Naive thymus-derived CD4-positive, alpha-beta T cell (primary cell): ENCODE results near the gene SYNE4. TPM values are rescaled to one million over a fixed set of nuclear protein-coding genes. Genes with fewer than 3 reads are reported as not detected.

Experiments
- ATAC-seq: fragments of 150-1000 bp; cut with Tn5 transposase; 2 replicates; pipeline ENCODE4 v1.10.0; 2021; ENCODE audit warnings: mild to moderate bottlenecking, moderate library complexity
- CTCF ChIA-PET: fragments of 350-600 bp; sonication (Branson Sonifier 250); formaldehyde crosslinking; loops from one replicate; lab custom pipeline; 2021; ENCODE audit warnings: antibody characterized with exemption; lab: Charles Lee
- POLR2A ChIA-PET: fragments of 350-600 bp; sonication (Branson Sonifier 250); formaldehyde crosslinking; loops from one replicate; lab custom pipeline; 2021; ENCODE audit warnings: antibody characterized with exemption, inconsistent platforms; lab: Charles Lee
- DNase-seq, 9 donors: peaks; one replicate each; pipeline versions ENCODE4 v3.0.0 to v3.0.0-alpha.2; 2020 to 2022; ENCODE audit warnings: mixed read lengths in 1 of 9
- H3K27ac ChIP-seq: one replicate; pipeline ENCODE4 v1.7.0; 2013; ENCODE audit warnings: mild to moderate bottlenecking, low read depth, low read length, moderate library complexity
- H3K27me3 ChIP-seq, 2 donors: one replicate each; pipeline ENCODE4 v1.7.0; 2013; ENCODE audit warnings: low read length in 2 of 2, mild to moderate bottlenecking in 2 of 2, moderate library complexity in 2 of 2; ENCODE audit not compliant: control insufficient read depth in 2 of 2, insufficient read depth in 2 of 2
- H3K36me3 ChIP-seq, 3 experiments: 1 replicate in 2 of 3; 2 replicates in 1 of 3; pipeline ENCODE4 v1.7.0; 2013; ENCODE audit warnings: low read length in 3 of 3, mild to moderate bottlenecking in 3 of 3, moderate library complexity in 1 of 3; ENCODE audit not compliant: insufficient read depth in 3 of 3, control insufficient read depth in 2 of 3
- H3K4me1 ChIP-seq, 2 donors: one replicate each; pipeline ENCODE4 v1.7.0; 2013; ENCODE audit warnings: low read length in 2 of 2, mild to moderate bottlenecking in 2 of 2, moderate library complexity in 1 of 2; ENCODE audit not compliant: control insufficient read depth in 2 of 2, insufficient read depth in 2 of 2
- H3K4me3 ChIP-seq: 2 replicates; pipeline ENCODE4 v1.7.0; 2013; ENCODE audit warnings: mild to moderate bottlenecking, low read length
- H3K9me3 ChIP-seq, 3 experiments: 1 replicate in 2 of 3; 2 replicates in 1 of 3; pipeline ENCODE4 v1.7.0; 2013; ENCODE audit warnings: low read length in 3 of 3; ENCODE audit not compliant: control insufficient read depth in 2 of 3
- H3K27ac Mint-ChIP-seq, 9 donors: one replicate each; pipeline ENCODE4 v1.8.0; 2020 to 2022; ENCODE audit warnings: mixed read lengths in 9 of 9, mild to moderate bottlenecking in 8 of 9, moderate library complexity in 5 of 9, inconsistent platforms in 2 of 9
- H3K27me3 Mint-ChIP-seq, 5 donors: one replicate each; pipeline ENCODE4 v1.8.0; 2021 to 2022; ENCODE audit warnings: mixed read lengths in 5 of 5, mild to moderate bottlenecking in 1 of 5
- H3K36me3 Mint-ChIP-seq, 5 donors: one replicate each; pipeline ENCODE4 v1.8.0; 2020 to 2022; ENCODE audit warnings: mixed read lengths in 5 of 5, mild to moderate bottlenecking in 3 of 5, inconsistent platforms in 1 of 5
- H3K4me1 Mint-ChIP-seq, 7 donors: one replicate each; pipeline ENCODE4 v1.8.0; 2020 to 2022; ENCODE audit warnings: mixed read lengths in 7 of 7, mild to moderate bottlenecking in 3 of 7, inconsistent platforms in 1 of 7
- H3K4me3 Mint-ChIP-seq, 10 donors: one replicate each; pipeline ENCODE4 v1.8.0; 2020 to 2022; ENCODE audit warnings: mild to moderate bottlenecking in 10 of 10, mixed read lengths in 10 of 10, moderate library complexity in 6 of 10, inconsistent platforms in 2 of 10
- H3K9me3 Mint-ChIP-seq, 11 donors: one replicate each; pipeline ENCODE4 v1.8.0; 2020 to 2022; ENCODE audit warnings: mixed read lengths in 11 of 11, mild to moderate bottlenecking in 4 of 11, inconsistent platforms in 1 of 11, moderate library complexity in 1 of 11
- intact Hi-C, 2 donors: fragments of 100-400 bp; cut with micrococcal nuclease; formaldehyde crosslinking; loops; one replicate each; pipeline ENCODE4 v1.15.1; 2023
- polyA plus RNA-seq, 2 donors: library from polyadenylated mRNA; unstranded; fragments of 300-500 nt; fragmentation: Illumina TruSeq; gene quantifications; one replicate each; pipeline ENCODE4 v1.2.3, GENCODE V29; 2021
- total RNA-seq, 6 experiments: library from RNA in 5 of 6; stranded (reverse) in 5 of 6; gene quantifications; 1 replicate in 5 of 6; 2 replicates in 1 of 6; pipeline ENCODE4 v1.2.3 and lab custom pipeline; 2021 to 2026

The SYNE4 gene
- total and polyA plus RNA-seq, 7 experiments from 2014 or later: 0.14 to 5.4 (median 3.4) TPM; not detected in 1

GRCh38 chr19:35963514-35963913, 45.1 kb downstream of the SYNE4 start:
- CTCF ChIA-PET: no interaction called here
- Mint-ChIP-seq H3K4me1 (peaks cover 0 to 15% (median 9%) of the 10 kb centered on the region in 7 donors), H3K27ac (no peak overlapping the region), H3K9me3 (no peaks in the 10 kb centered on the region), H3K27me3 (peaks cover 0 to 30% (median 0%) of the 10 kb centered on the region in 5 donors), H3K4me3 (no peak overlapping the region), H3K36me3 (peaks cover 0 to 3% (median 0%) of the 10 kb centered on the region in 5 donors)
- DNase-seq (peak in 7 of 9 donors; percentile 26 to 57 (median 47)), ATAC-seq (no peak)
- intact Hi-C loops: loop anchor here (1.0 kb wide), 1 partner anchor 12 kb away; no protein-coding TSS in a partner anchor
- Histone ChIP-seq H3K9me3 (no peaks in the 10 kb centered on the region), H3K36me3 (no peaks in the 10 kb centered on the region), H3K27ac (no peak overlapping the region), H3K4me1 (peaks cover 10 to 11% of the 10 kb centered on the region in 2 donors), H3K4me3 (no peak overlapping the region), H3K27me3 (no peaks in the 10 kb centered on the region)
- POLR2A ChIA-PET: interaction anchor here (1.3 to 1.9 kb wide), 2 partner anchors 10 to 78 kb away, joined by 3 read pairs; no protein-coding TSS in a partner anchor

GRCh38 chr19:35960432-35960972, 48.1 kb downstream of the SYNE4 start:
- Histone ChIP-seq H3K36me3 (no peaks in the 10 kb centered on the region), H3K27me3 (no peaks in the 10 kb centered on the region), H3K27ac (no peak overlapping the region), H3K4me3 (no peak overlapping the region), H3K4me1 (peaks cover 14 to 27% of the 10 kb centered on the region in 2 donors), H3K9me3 (no peaks in the 10 kb centered on the region)
- H3K4me3 Mint-ChIP-seq: peak overlapping the region in 9 of 10 donors; percentile 2 to 79 (median 67)
- peaks cover 13 to 45% (median 35%) of the 10 kb centered on the region in 7 donors for H3K4me1 Mint-ChIP-seq
- H3K27ac Mint-ChIP-seq: peak overlapping the region in 4 of 9 donors; percentile 32 to 65 (median 60)
- ChIA-PET CTCF (interaction anchor here (1.0 to 2.9 kb wide), 2 partner anchors 11 to 20 kb away, joined by 3 to 28 read pairs; no protein-coding TSS in a partner anchor), POLR2A (no interaction called here)
- H3K27me3 Mint-ChIP-seq: peaks cover 0 to 33% (median 0%) of the 10 kb centered on the region in 5 donors
- DNase-seq: no peak
- no peak for ATAC-seq
- peaks cover 0 to 9% (median 0%) of the 10 kb centered on the region in 5 donors for H3K36me3 Mint-ChIP-seq
- intact Hi-C loops: no loop called here
- peaks cover 0 to 6% (median 0%) of the 10 kb centered on the region in 11 donors for H3K9me3 Mint-ChIP-seq

- H3K36me3 Mint-ChIP-seq: peaks cover 0 to 9% (median 0%) of the 10 kb centered on the region in 5 donors
- intact Hi-C loops: loop anchor here in 1 of 2 donors (1.0 to 2.0 kb wide), 5 partner anchors 35 to 167 kb away; partner anchors contain the start of genes ALKBH6, SDHAF1, THAP8 and WDR62
- CTCF ChIA-PET: interaction anchor here (1.0 to 2.9 kb wide), 4 partner anchors 10 to 93 kb away, joined by 3 to 28 read pairs (median 6); no protein-coding TSS in a partner anchor
Measured at GRCh38 chr19:35959968-35960320, 48.7 kb downstream of the SYNE4 start.

GRCh38 chr19:35959040-35959967, 49.3 kb downstream of the SYNE4 start:
- Histone ChIP-seq H3K27ac (peak overlapping the region; percentile 49), H3K27me3 (no peaks in the 10 kb centered on the region), H3K36me3 (no peaks in the 10 kb centered on the region), H3K4me1 (peaks cover 23 to 39% of the 10 kb centered on the region in 2 donors), H3K9me3 (no peaks in the 10 kb centered on the region), H3K4me3 (peak overlapping the region; percentile 79)
- ChIA-PET CTCF (interaction anchor here (0.8 to 2.9 kb wide), 13 partner anchors 10 to 231 kb away, joined by 3 to 28 read pairs (median 4); partner anchors contain the start of gene ALKBH6), POLR2A (interaction anchor here (0.7 to 2.0 kb wide), 9 partner anchors 19 to 214 kb away, joined by 3 to 8 read pairs (median 3); partner anchors contain the start of genes PSENEN, THAP8 and U2AF1L4)
- H3K36me3 Mint-ChIP-seq: peaks cover 0 to 9% (median 0%) of the 10 kb centered on the region in 5 donors
- intact Hi-C loops: loop anchor here in 1 of 2 donors (1.0 to 2.0 kb wide), 5 partner anchors 36 to 167 kb away; partner anchors contain the start of genes ALKBH6, SDHAF1, THAP8 and WDR62
- H3K27me3 Mint-ChIP-seq: peaks cover 0 to 33% (median 0%) of the 10 kb centered on the region in 5 donors
- peaks cover 0 to 6% (median 0%) of the 10 kb centered on the region in 11 donors for H3K9me3 Mint-ChIP-seq
- DNase-seq (peak; percentile 68 to 86 (median 84)), ATAC-seq (peak; percentile 99)
- H3K27ac Mint-ChIP-seq: peak overlapping the region in 5 of 9 donors; percentile 4 to 85 (median 58)
- H3K4me3 Mint-ChIP-seq: peak overlapping the region; percentile 55 to 83 (median 78)
- H3K4me1 Mint-ChIP-seq: peaks cover 18 to 52% (median 40%) of the 10 kb centered on the region in 7 donors

More at GRCh38 chr19:35959968-35960320, 48.7 kb downstream of the SYNE4 start:
- Histone ChIP-seq H3K4me3 (peak overlapping the region; percentile 79), H3K4me1 (peaks cover 18 to 33% of the 10 kb centered on the region in 2 donors), H3K36me3 (no peaks in the 10 kb centered on the region), H3K27ac (no peak overlapping the region), H3K9me3 (no peaks in the 10 kb centered on the region), H3K27me3 (no peaks in the 10 kb centered on the region)
- DNase-seq (no peak), ATAC-seq (no peak)
- Mint-ChIP-seq H3K27me3 (peaks cover 0 to 33% (median 0%) of the 10 kb centered on the region in 5 donors), H3K4me1 (peaks cover 16 to 50% (median 39%) of the 10 kb centered on the region in 7 donors), H3K27ac (peak overlapping the region in 1 of 9 donors; percentile 8), H3K4me3 (peak overlapping the region; percentile 28 to 83 (median 76)), H3K9me3 (peaks cover 0 to 6% (median 0%) of the 10 kb centered on the region in 11 donors)
- POLR2A ChIA-PET: no interaction called here

- ATAC-seq (no peak), DNase-seq (no peak)
- no peaks in the 10 kb centered on the region for H3K9me3 ChIP-seq
- Mint-ChIP-seq H3K4me3 (peak overlapping the region; percentile 66 to 83 (median 78)), H3K27me3 (peaks cover 0 to 32% (median 0%) of the 10 kb centered on the region in 5 donors), H3K4me1 (peaks cover 23 to 58% (median 44%) of the 10 kb centered on the region in 7 donors), H3K9me3 (peaks cover 0 to 6% (median 0%) of the 10 kb centered on the region in 11 donors), H3K36me3 (peaks cover 0 to 9% (median 0%) of the 10 kb centered on the region in 5 donors), H3K27ac (peak overlapping the region in 8 of 9 donors; percentile 58 to 96 (median 78))
- H3K27me3 ChIP-seq: no peaks in the 10 kb centered on the region
- POLR2A ChIA-PET: interaction anchor here (0.7 to 2.0 kb wide), 10 partner anchors 18 to 213 kb away, joined by 3 to 8 read pairs (median 4); partner anchors contain the start of genes POLR2I, PSENEN, TBCB and THAP8
- intact Hi-C loops: loop anchor here in 1 of 2 donors (1.0 to 2.0 kb wide), 5 partner anchors 37 to 168 kb away; partner anchors contain the start of genes ALKBH6, SDHAF1, THAP8 and WDR62
- H3K4me3 ChIP-seq: peak overlapping the region; percentile 79
- H3K27ac ChIP-seq: peak overlapping the region; percentile 49
- peaks cover 30 to 45% of the 10 kb centered on the region in 2 donors for H3K4me1 ChIP-seq
- CTCF ChIA-PET: interaction anchor here (0.8 to 2.9 kb wide), 12 partner anchors 9 to 230 kb away, joined by 3 to 28 read pairs (median 4); partner anchors contain the start of gene ALKBH6
- no peaks in the 10 kb centered on the region for H3K36me3 ChIP-seq
Measured at GRCh38 chr19:35958660-35959039, 50.0 kb downstream of the SYNE4 start.
